Measurements from ENCODE around the gene IQGAP1. TPM values are rescaled to one million over a fixed set of nuclear protein-coding genes. Genes with fewer than 3 reads are reported as not detected.

The IQGAP1 gene
- total RNA-seq, 1 experiment from 2014 or later, result 113 TPM

- BruUV-seq (replicated peaks), result no TSS peak
- no peak overlapping the region for H3K4me3 ChIP-seq (replicated peaks in 1 of 2; ENCODE audit: low read depth in 1 of 2, low read length in 2 of 2)
- no peak overlapping the region for H3K27ac ChIP-seq (ENCODE audit: low read depth, low read length)
- H3K36me3 ChIP-seq (ENCODE audit: control insufficient read depth in 1 of 2, insufficient read depth in 2 of 2, low read length in 2 of 2), result no peaks in the 10 kb centered on the region
- no peaks in the 10 kb centered on the region for H3K9me2 ChIP-seq (ENCODE audit: insufficient read depth)
- no peak for DNase-seq (ENCODE audit: low read depth, low spot score)
- H3K4me1 ChIP-seq (ENCODE audit: control insufficient read depth in 1 of 2, insufficient read depth in 2 of 2, low read length in 2 of 2), result peaks cover 48 to 49% of the 10 kb centered on the region in 2 experiments
- H3K27me3 ChIP-seq (ENCODE audit: insufficient read depth, low read length), result no peaks in the 10 kb centered on the region
- ChIA-PET POLR2A (no interaction called here), CTCF (no interaction called here), RAD21 (ENCODE audit: low non-redundant PET in 1 of 2, low total read pairs in 2 of 2, uncharacterized antibody in 2 of 2, unreplicated experiment in 2 of 2) (no interaction called here)
- ATAC-seq, result no peak
- intact Hi-C loops (cut with micrococcal nuclease), result loop anchor here (5.0 kb wide), 1 partner anchor 55 kb away; no protein-coding TSS in a partner anchor
- peaks cover 80% of the 10 kb centered on the region for H3K79me2 ChIP-seq (ENCODE audit: insufficient read depth, low read length)
- no peak overlapping the region for H3K9ac ChIP-seq (ENCODE audit: low read length)
- TF ChIP-seq ELF1 (IDR thresholded peaks at IDR 0.05; ENCODE audit: borderline replicate concordance, low read depth) (no peak), SIN3A (IDR thresholded peaks at IDR 0.05; ENCODE audit: low read depth) (no peak), CEBPB (IDR thresholded peaks at IDR 0.05; ENCODE audit: low read depth) (no peak), JUND (IDR thresholded peaks at IDR 0.05) (no peak), ZNF274 (IDR thresholded peaks at IDR 0.05; ENCODE audit: low read depth, low read length) (no peak), MAX (IDR thresholded peaks at IDR 0.05) (no peak), RAD21 (IDR thresholded peaks at IDR 0.05; ENCODE audit: low read depth) (no peak), ZFX (IDR thresholded peaks at IDR 0.05) (no peak)
- H3K4me2 ChIP-seq (ENCODE audit: low read length), result no peak overlapping the region
- no peaks in the 10 kb centered on the region for H3K9me3 ChIP-seq (ENCODE audit: control insufficient read depth in 1 of 2, insufficient read depth in 1 of 2, low read depth in 1 of 2, low read length in 2 of 2)
- no peak overlapping the region for H2AFZ ChIP-seq (ENCODE audit: low read depth, low read length, poor library complexity, severe bottlenecking)
- H4K20me1 ChIP-seq (ENCODE audit: insufficient read depth), result no peaks in the 10 kb centered on the region
These were observed 34.0 kb downstream of the IQGAP1 start for GRCh38 chr15:90422043-90422442.

DNA sequence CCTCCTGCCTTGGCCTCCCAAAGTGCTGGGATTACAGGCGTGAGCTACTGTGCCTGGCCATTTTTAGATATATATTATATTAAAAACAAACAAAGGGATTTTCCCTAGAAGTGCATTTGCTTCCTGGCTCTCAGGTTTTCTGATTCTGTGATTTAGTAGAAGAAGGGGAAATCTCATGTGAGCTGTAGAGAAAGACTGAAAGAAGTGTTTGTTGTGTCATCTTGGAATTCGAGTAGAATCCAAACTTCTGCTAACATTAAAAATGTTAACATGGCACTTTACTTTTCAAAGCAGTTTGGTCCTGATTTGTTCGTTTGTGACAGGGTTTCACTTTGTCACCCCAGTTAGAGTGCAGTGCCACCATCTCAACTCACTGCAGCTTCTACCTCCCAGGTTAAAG is 34.9 kb downstream of the IQGAP1 start:
- Histone ChIP-seq H3K36me3 (ENCODE audit: control insufficient read depth in 1 of 2, insufficient read depth in 2 of 2, low read length in 2 of 2) (no peaks in the 10 kb centered on the region), H4K20me1 (ENCODE audit: insufficient read depth) (no peaks in the 10 kb centered on the region), H3K79me2 (ENCODE audit: insufficient read depth, low read length) (peaks cover 77% of the 10 kb centered on the region), H3K9ac (ENCODE audit: low read length) (no peak overlapping the region), H3K4me3 (replicated peaks in 1 of 2; ENCODE audit: low read depth in 1 of 2, low read length in 2 of 2) (no peak overlapping the region), H2AFZ (ENCODE audit: low read depth, low read length, poor library complexity, severe bottlenecking) (no peak overlapping the region), H3K27ac (ENCODE audit: low read depth, low read length) (no peak overlapping the region), H3K4me2 (ENCODE audit: low read length) (no peak overlapping the region), H3K4me1 (ENCODE audit: control insufficient read depth in 1 of 2, insufficient read depth in 2 of 2, low read length in 2 of 2) (peaks cover 46 to 49% of the 10 kb centered on the region in 2 experiments), H3K9me2 (ENCODE audit: insufficient read depth) (no peaks in the 10 kb centered on the region), H3K27me3 (ENCODE audit: insufficient read depth, low read length) (no peaks in the 10 kb centered on the region), H3K9me3 (ENCODE audit: control insufficient read depth in 1 of 2, insufficient read depth in 1 of 2, low read depth in 1 of 2, low read length in 2 of 2) (no peaks in the 10 kb centered on the region)
- CTCF ChIA-PET, result no interaction called here
- BruUV-seq (replicated peaks), result no TSS peak
- intact Hi-C loops (cut with micrococcal nuclease), result loop anchor here (5.0 kb wide), 1 partner anchor 54 kb away; no protein-coding TSS in a partner anchor
- TF ChIP-seq, protein P1, sequence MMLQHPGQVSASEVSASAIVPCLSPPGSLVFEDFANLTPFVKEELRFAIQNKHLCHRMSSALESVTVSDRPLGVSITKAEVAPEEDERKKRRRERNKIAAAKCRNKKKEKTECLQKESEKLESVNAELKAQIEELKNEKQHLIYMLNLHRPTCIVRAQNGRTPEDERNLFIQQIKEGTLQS (IDR thresholded peaks at IDR 0.05), result no peak
- no peak for TF ChIP-seq SRF (IDR thresholded peaks at IDR 0.05; ENCODE audit: low read depth)
- ATAC-seq (no peak), DNase-seq (ENCODE audit: low read depth, low spot score) (no peak)
- POLR2A ChIA-PET, result no interaction called here
- RAD21 ChIA-PET (ENCODE audit: low non-redundant PET in 1 of 2, low total read pairs in 2 of 2, uncharacterized antibody in 2 of 2, unreplicated experiment in 2 of 2), result no interaction called here
